Lower leg skin (tissue), 3 donors: ENCODE data around the gene RIGI.

Experiments used
- POLR2A ChIP-seq, 2 donors: fragments of 450-650 bp; IDR thresholded peaks; one replicate each; pipeline ENCODE4 v1.6.1; 2016 to 2017; ENCODE audit warnings: antibody characterized with exemption in 2 of 2, mild to moderate bottlenecking in 1 of 2, moderate library complexity in 1 of 2
- TF ChIP-seq, protein P1 (sequence below), 3 donors: fragments of 450-650 bp; IDR thresholded peaks; one replicate each; pipeline ENCODE4 v1.5.1; 2016; ENCODE audit warnings: antibody characterized with exemption in 3 of 3, mild to moderate bottlenecking in 3 of 3, moderate library complexity in 2 of 3

DNA sequence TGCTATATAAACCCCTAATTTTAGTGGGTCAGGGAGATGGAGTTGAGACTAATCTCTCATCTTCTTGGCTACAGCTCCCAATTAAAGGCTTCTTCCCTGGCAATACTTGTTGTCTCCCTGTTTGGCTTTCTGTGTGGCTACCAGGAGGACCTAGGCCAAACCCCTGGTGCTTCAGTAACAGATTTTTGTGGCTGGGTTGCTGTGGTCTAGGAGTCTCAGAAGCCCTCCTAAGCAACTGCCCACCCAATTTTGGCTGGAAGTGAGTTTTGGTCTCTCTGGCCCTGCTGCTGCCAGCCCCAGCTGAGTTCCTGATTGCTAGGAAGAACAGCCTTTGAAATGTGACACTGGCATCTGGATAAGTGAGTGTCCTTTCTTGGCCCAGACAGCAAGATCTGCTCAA is 9.8 kb downstream of the RIGI start:
- TF ChIP-seq, protein P1, sequence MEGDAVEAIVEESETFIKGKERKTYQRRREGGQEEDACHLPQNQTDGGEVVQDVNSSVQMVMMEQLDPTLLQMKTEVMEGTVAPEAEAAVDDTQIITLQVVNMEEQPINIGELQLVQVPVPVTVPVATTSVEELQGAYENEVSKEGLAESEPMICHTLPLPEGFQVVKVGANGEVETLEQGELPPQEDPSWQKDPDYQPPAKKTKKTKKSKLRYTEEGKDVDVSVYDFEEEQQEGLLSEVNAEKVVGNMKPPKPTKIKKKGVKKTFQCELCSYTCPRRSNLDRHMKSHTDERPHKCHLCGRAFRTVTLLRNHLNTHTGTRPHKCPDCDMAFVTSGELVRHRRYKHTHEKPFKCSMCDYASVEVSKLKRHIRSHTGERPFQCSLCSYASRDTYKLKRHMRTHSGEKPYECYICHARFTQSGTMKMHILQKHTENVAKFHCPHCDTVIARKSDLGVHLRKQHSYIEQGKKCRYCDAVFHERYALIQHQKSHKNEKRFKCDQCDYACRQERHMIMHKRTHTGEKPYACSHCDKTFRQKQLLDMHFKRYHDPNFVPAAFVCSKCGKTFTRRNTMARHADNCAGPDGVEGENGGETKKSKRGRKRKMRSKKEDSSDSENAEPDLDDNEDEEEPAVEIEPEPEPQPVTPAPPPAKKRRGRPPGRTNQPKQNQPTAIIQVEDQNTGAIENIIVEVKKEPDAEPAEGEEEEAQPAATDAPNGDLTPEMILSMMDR (IDR thresholded peaks at IDR 0.05): no peak
- no peak for TF ChIP-seq POLR2A (IDR thresholded peaks at IDR 0.05)
